Mucosa of descending colon (tissue), 3 donors: ENCODE data around the gene PROM1. TPM values are rescaled to one million over a fixed set of nuclear protein-coding genes. Genes with fewer than 3 reads are reported as not detected.

Source experiments
- ATAC-seq: fragments of 200-7000 bp; cut with Tn5 transposase; one replicate; pipeline ENCODE4 v1.9.1; 2020; ENCODE audit warnings: mild to moderate bottlenecking, moderate library complexity
- DNase-seq, 3 donors: peaks; one replicate each; pipeline ENCODE4 v3.0.0-alpha.2; 2020
- H3K36me3 ChIP-seq: fragments of 200-600 bp; one replicate; pipeline ENCODE4 v1.8.0; 2021; ENCODE audit warnings: low read depth, mild to moderate bottlenecking
- H3K4me1 ChIP-seq: fragments of 200-600 bp; one replicate; pipeline ENCODE4 v1.8.0; 2021; ENCODE audit warnings: low read depth, mild to moderate bottlenecking
- H3K4me3 ChIP-seq: fragments of 200-600 bp; one replicate; pipeline ENCODE4 v1.8.0; 2021; ENCODE audit warnings: mild to moderate bottlenecking
- H3K9me3 ChIP-seq: fragments of 200-600 bp; one replicate; pipeline ENCODE4 v1.8.0; 2021; ENCODE audit warnings: mild to moderate bottlenecking
- intact Hi-C, 2 donors: fragments of 100-400 bp; cut with DNase I in 1 of 2; cut with micrococcal nuclease in 1 of 2; formaldehyde crosslinking; loops; one replicate each; pipeline versions ENCODE4 v1.11.0 to v1.11.1; 2022; cut with DNase I, micrococcal nuclease
- total RNA-seq, 3 donors: library from RNA; stranded (reverse); fragmentation: NEBNext Ultra II Directional in 2 of 3; extraction: Animal tissue kit (Norgen Biotek cat#: 25700) in 2 of 3; gene quantifications; one replicate each; pipeline versions ENCODE4 v1.2.1 to v1.2.4, GENCODE V29; 2021 to 2023
- TF ChIP-seq, protein P1 (sequence below): fragments of 200-600 bp; IDR thresholded peaks from one replicate; pipeline ENCODE4 v1.8.0; 2022; ENCODE audit warnings: antibody characterized with exemption, mild to moderate bottlenecking
- donor health status: DM: no; HTN: no; CAD: no; lungs with moderate emphysema.
- donor health status: DM: no; HTN: no; CAD: no.
- donor health status: DM: no; HTN: yes; CAD: no.

PROM1 gene
- total RNA-seq, 3 donors from 2014 or later = 52.0 to 136 (median 69.6) TPM

- ATAC-seq = no peak
- no peak for DNase-seq
- intact Hi-C loops = no loop called here
- Histone ChIP-seq H3K4me1 (peaks cover 5% of the 10 kb centered on the region), H3K36me3 (no peaks in the 10 kb centered on the region), H3K9me3 (no peaks in the 10 kb centered on the region), H3K4me3 (no peak overlapping the region)
- TF ChIP-seq, protein P1, sequence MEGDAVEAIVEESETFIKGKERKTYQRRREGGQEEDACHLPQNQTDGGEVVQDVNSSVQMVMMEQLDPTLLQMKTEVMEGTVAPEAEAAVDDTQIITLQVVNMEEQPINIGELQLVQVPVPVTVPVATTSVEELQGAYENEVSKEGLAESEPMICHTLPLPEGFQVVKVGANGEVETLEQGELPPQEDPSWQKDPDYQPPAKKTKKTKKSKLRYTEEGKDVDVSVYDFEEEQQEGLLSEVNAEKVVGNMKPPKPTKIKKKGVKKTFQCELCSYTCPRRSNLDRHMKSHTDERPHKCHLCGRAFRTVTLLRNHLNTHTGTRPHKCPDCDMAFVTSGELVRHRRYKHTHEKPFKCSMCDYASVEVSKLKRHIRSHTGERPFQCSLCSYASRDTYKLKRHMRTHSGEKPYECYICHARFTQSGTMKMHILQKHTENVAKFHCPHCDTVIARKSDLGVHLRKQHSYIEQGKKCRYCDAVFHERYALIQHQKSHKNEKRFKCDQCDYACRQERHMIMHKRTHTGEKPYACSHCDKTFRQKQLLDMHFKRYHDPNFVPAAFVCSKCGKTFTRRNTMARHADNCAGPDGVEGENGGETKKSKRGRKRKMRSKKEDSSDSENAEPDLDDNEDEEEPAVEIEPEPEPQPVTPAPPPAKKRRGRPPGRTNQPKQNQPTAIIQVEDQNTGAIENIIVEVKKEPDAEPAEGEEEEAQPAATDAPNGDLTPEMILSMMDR = no peak
These were observed 31.8 kb downstream of the PROM1 start for GRCh38 chr4:16051980-16052379.

- Histone ChIP-seq H3K36me3 (no peaks in the 10 kb centered on the region), H3K4me1 (no peaks in the 10 kb centered on the region), H3K9me3 (no peaks in the 10 kb centered on the region), H3K4me3 (no peak overlapping the region)
- intact Hi-C loops = no loop called here
- DNase-seq (no peak), ATAC-seq (no peak)
- TF ChIP-seq, protein P1 = no peak
These were observed 32.7 kb downstream of the PROM1 start for GRCh38 chr4:16051132-16051531.

GRCh38 chr4:16050669-16051068, 33.2 kb downstream of the PROM1 start:
- TF ChIP-seq, protein P1 = no peak
- Histone ChIP-seq H3K36me3 (no peaks in the 10 kb centered on the region), H3K4me3 (no peak overlapping the region), H3K4me1 (no peaks in the 10 kb centered on the region), H3K9me3 (no peaks in the 10 kb centered on the region)
- ATAC-seq (no peak), DNase-seq (no peak)
- intact Hi-C loops = no loop called here

DNA sequence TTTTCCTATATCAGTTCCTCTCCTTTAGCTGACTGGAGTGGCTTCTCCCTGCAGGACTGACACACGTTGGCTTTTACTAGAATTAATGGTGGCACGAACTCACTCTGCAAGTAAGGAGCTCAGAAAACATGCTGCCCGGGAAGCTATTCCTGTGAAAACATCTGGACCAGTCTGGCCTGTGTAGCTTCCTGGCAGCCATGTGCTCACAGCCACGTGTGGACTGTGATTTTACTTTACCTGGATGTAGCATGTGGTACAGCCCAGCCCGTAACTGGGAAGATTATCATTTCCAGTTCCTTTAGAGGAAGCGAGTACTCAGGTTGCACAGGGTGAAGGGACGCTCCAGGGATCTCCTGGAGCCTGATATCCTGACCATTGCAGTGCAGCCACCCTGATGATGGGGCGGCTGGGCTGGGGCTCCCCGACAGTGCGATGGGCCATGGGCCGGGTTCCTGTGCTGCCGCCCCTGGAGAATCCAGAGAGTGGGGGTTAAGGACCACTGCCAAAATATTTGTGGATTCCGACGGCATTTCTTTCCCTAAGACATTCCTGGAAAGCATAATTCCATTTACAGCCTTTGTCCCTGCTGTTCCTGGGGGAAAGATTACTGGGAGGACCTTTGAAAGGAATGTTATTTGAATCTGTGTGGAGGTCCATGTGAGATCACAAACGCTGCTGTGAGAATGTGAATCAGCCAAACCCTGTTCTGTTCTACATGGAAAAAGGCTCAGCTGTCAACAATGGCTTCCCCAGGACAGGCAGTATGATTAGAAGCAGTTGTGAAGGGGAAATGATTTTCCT, 35.0 kb downstream of the PROM1 start:
- DNase-seq = no peak
- no peaks in the 10 kb centered on the region for H3K4me1 ChIP-seq
- ATAC-seq = no peak
- intact Hi-C loops = no loop called here
- no peaks in the 10 kb centered on the region for H3K36me3 ChIP-seq
- no peaks in the 10 kb centered on the region for H3K9me3 ChIP-seq
- TF ChIP-seq, protein P1 = no peak
- H3K4me3 ChIP-seq = no peak overlapping the region

- H3K4me1 ChIP-seq = no peaks in the 10 kb centered on the region
- ATAC-seq = no peak
- DNase-seq = no peak
- H3K9me3 ChIP-seq = no peaks in the 10 kb centered on the region
- H3K4me3 ChIP-seq = no peak overlapping the region
- TF ChIP-seq, protein P1 = no peak
- H3K36me3 ChIP-seq = no peaks in the 10 kb centered on the region
- intact Hi-C loops = no loop called here
These were observed 38.1 kb downstream of the PROM1 start for GRCh38 chr4:16045687-16046086.
